H1 (cell line): ENCODE measurements around the gene ADIPOR2.

ENCODE experiments used
- CHD1 ChIP-seq: IDR thresholded peaks from 2 replicates; pipeline ENCODE4 v1.6.1; 2012; ENCODE audit warnings: low read depth, low read length, improper control_type of control experiment
- EZH2 ChIP-seq: fragments of 200-600 bp; sonication (generic); IDR thresholded peaks from 2 replicates; pipeline ENCODE4 v1.7.1; 2012; ENCODE audit warnings: low read depth, mild to moderate bottlenecking, moderate library complexity, low read length, inconsistent platforms; ENCODE audit not compliant: severe bottlenecking
- USF2 ChIP-seq: IDR thresholded peaks from 2 replicates; pipeline ENCODE4 v1.6.1; 2011; ENCODE audit warnings: low read length, improper control_type of control experiment

GRCh38 chr12:1741154-1741949 lies 50.5 kb downstream of the ADIPOR2 start:
- TF ChIP-seq CHD1: no peak
- TF ChIP-seq EZH2: no peak
- TF ChIP-seq USF2: no peak
